ENCODE data around the gene RELL1.

RELL1 gene

DNA sequence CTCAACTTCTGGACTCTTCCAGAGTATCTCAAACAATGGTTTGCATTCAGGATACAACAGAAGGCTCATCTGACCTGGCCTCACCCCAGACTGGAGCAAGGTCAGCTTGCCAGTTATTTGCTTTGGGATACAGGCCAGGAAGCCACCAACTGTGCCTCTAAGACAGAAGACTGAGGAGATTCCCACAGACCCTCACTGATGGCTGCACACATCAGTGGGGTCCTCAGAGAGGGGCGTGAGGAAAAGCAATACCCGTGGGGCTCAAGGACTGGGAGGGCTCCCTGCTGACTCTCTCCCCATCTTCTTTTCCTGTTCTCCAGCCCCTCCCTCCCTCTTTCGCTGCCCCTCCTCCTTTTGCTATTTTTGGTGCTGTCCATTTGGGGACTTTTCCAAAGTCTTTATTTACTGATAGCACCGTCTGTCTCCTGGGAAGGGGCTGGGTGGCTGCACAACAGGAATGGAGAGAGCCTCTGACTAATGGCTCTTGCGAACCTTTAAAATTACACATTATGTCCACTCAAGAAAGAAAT is 23.2 kb downstream of the RELL1 start:
- TF ChIP-seq, protein P1, sequence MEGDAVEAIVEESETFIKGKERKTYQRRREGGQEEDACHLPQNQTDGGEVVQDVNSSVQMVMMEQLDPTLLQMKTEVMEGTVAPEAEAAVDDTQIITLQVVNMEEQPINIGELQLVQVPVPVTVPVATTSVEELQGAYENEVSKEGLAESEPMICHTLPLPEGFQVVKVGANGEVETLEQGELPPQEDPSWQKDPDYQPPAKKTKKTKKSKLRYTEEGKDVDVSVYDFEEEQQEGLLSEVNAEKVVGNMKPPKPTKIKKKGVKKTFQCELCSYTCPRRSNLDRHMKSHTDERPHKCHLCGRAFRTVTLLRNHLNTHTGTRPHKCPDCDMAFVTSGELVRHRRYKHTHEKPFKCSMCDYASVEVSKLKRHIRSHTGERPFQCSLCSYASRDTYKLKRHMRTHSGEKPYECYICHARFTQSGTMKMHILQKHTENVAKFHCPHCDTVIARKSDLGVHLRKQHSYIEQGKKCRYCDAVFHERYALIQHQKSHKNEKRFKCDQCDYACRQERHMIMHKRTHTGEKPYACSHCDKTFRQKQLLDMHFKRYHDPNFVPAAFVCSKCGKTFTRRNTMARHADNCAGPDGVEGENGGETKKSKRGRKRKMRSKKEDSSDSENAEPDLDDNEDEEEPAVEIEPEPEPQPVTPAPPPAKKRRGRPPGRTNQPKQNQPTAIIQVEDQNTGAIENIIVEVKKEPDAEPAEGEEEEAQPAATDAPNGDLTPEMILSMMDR (IDR thresholded peaks at IDR 0.05; ENCODE audit: low read depth, low read length, poor library complexity, severe bottlenecking): no peak
- no peak for TF ChIP-seq EZH2phosphoT487 (IDR thresholded peaks at IDR 0.05; ENCODE audit: borderline replicate concordance, low read length)
- no peaks in the 10 kb centered on the region for H3K9me3 ChIP-seq (ENCODE audit: control insufficient read depth, insufficient read depth, low read length)
- no peaks in the 10 kb centered on the region for H3F3A ChIP-seq (ENCODE audit: control insufficient read depth, insufficient read depth)
- H3K4me2 ChIP-seq (ENCODE audit: low read length): no peak overlapping the region
- H3K27me3 ChIP-seq (ENCODE audit: control insufficient read depth, low read length): no peaks in the 10 kb centered on the region
- no peaks in the 10 kb centered on the region for H3K9me2 ChIP-seq (replicated peaks; ENCODE audit: control insufficient read depth, low read length)
- H3K27ac ChIP-seq (ENCODE audit: low read depth, low read length): no peak overlapping the region
- H3K4me1 ChIP-seq (ENCODE audit: control insufficient read depth, low read length): peaks cover 5% of the 10 kb centered on the region; the same call in 1 of the 2 replicates
- H3K36me3 ChIP-seq (ENCODE audit: control insufficient read depth, low read length): no peaks in the 10 kb centered on the region
- peaks cover 6% of the 10 kb centered on the region; the same call in 1 of the 2 replicates for H4K20me1 ChIP-seq (ENCODE audit: control insufficient read depth, insufficient read depth, low read depth, low read length)
- H3K4me3 ChIP-seq (ENCODE audit: low read length): no peak overlapping the region
- 0 out of 2 replicates have a peak, but pooled peaks cover 2% of the 10 kb centered on the region for H3K79me2 ChIP-seq (ENCODE audit: control insufficient read depth, low read length)

DNA sequence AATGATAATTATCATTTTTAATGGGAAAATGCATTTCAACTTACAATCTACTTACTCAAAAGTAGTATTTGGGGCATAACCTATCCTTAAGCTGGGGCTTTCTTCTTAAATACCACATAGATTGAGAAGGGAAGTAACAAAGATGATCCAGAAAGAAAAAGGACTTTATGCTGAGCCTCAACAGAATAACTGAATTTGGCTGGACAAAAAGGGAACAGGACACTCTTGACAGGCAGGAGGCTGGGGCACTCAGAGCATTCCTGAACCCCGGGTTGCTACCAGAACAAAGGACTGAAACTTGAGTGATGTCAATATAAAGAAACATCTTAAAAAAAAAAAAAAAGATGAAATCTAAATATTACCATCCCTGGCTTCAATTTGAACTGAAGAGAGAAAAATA is 23.9 kb downstream of the RELL1 start:
- H3K4me3 ChIP-seq (ENCODE audit: low read length): no peak overlapping the region
- no peaks in the 10 kb centered on the region for H3K9me2 ChIP-seq (replicated peaks; ENCODE audit: control insufficient read depth, low read length)
- H3K27ac ChIP-seq (ENCODE audit: low read depth, low read length): no peak overlapping the region
- H3K9me3 ChIP-seq (ENCODE audit: control insufficient read depth, insufficient read depth, low read length): no peaks in the 10 kb centered on the region
- H3F3A ChIP-seq (ENCODE audit: control insufficient read depth, insufficient read depth): no peaks in the 10 kb centered on the region
- H4K20me1 ChIP-seq (ENCODE audit: control insufficient read depth, insufficient read depth, low read depth, low read length): peaks cover 6% of the 10 kb centered on the region; the same call in 1 of the 2 replicates
- 0 out of 2 replicates have a peak, but pooled peaks cover 2% of the 10 kb centered on the region for H3K79me2 ChIP-seq (ENCODE audit: control insufficient read depth, low read length)
- no peaks in the 10 kb centered on the region for H3K27me3 ChIP-seq (ENCODE audit: control insufficient read depth, low read length)
- H3K4me2 ChIP-seq (ENCODE audit: low read length): no peak overlapping the region
- TF ChIP-seq, protein P1 (IDR thresholded peaks at IDR 0.05; ENCODE audit: low read depth, low read length, poor library complexity, severe bottlenecking): no peak
- no peak for TF ChIP-seq EZH2phosphoT487 (IDR thresholded peaks at IDR 0.05; ENCODE audit: borderline replicate concordance, low read length)
- H3K36me3 ChIP-seq (ENCODE audit: control insufficient read depth, low read length): no peaks in the 10 kb centered on the region
- peaks cover 5% of the 10 kb centered on the region; the same call in 1 of the 2 replicates for H3K4me1 ChIP-seq (ENCODE audit: control insufficient read depth, low read length)

DNA sequence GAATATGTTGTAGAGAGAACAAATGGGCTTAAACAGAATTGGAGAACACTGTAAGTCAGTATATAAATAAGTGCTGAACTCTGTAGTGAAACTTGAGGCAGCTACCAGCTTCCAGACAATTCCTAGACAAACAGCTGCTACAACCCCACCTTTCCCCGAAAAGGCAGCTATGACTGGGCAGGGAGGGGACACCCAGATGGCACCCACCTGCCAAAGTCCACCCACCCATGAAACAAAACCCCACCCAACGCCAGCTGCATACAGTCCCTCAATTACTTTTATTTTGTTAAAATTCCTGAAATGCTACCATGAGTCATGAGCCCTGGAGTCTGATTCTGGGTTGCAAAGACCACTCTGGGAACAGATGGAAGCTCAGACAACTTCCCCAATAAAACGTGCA is 24.4 kb downstream of the RELL1 start:
- no peaks in the 10 kb centered on the region for H3F3A ChIP-seq (ENCODE audit: control insufficient read depth, insufficient read depth)
- no peaks in the 10 kb centered on the region; the same call in 1 of the 2 replicates for H3K9me3 ChIP-seq (ENCODE audit: control insufficient read depth, insufficient read depth, low read length)
- H3K4me3 ChIP-seq (ENCODE audit: low read length): no peak overlapping the region
- peaks cover 4% of the 10 kb centered on the region; the same call in 1 of the 2 replicates for H3K4me1 ChIP-seq (ENCODE audit: control insufficient read depth, low read length)
- H4K20me1 ChIP-seq (ENCODE audit: control insufficient read depth, insufficient read depth, low read depth, low read length): peaks cover 6% of the 10 kb centered on the region; the same call in 1 of the 2 replicates
- 0 out of 2 replicates have a peak, but pooled peaks cover 2% of the 10 kb centered on the region for H3K79me2 ChIP-seq (ENCODE audit: control insufficient read depth, low read length)
- no peak overlapping the region for H3K4me2 ChIP-seq (ENCODE audit: low read length)
- no peak overlapping the region for H3K27ac ChIP-seq (ENCODE audit: low read depth, low read length)
- no peaks in the 10 kb centered on the region for H3K36me3 ChIP-seq (ENCODE audit: control insufficient read depth, low read length)
- H3K27me3 ChIP-seq (ENCODE audit: control insufficient read depth, low read length): no peaks in the 10 kb centered on the region
- no peaks in the 10 kb centered on the region for H3K9me2 ChIP-seq (replicated peaks; ENCODE audit: control insufficient read depth, low read length)
- no peak for TF ChIP-seq EZH2phosphoT487 (IDR thresholded peaks at IDR 0.05; ENCODE audit: borderline replicate concordance, low read length)
- TF ChIP-seq, protein P1 (IDR thresholded peaks at IDR 0.05; ENCODE audit: low read depth, low read length, poor library complexity, severe bottlenecking): no peak
